MM.1S (cell line): ENCODE results near the gene NAA60.

Experiments
- DNase-seq: peaks from one replicate; pipeline ENCODE4 v3.0.0-alpha.2; 2015
- H2AFZ ChIP-seq: fragments of 300-600 bp; sonication (generic); 2 replicates; pipeline ENCODE4 v1.6.0; 2016; ENCODE audit warnings: antibody characterized with exemption, low read length
- H3F3A ChIP-seq: fragments of 300-600 bp; sonication (generic); 2 replicates; pipeline ENCODE4 v1.6.1; 2016; ENCODE audit warnings: mild to moderate bottlenecking, antibody characterized with exemption, low read length, moderate library complexity, mixed read lengths; ENCODE audit not compliant: insufficient read depth
- H3K27ac ChIP-seq: fragments of 300-600 bp; sonication (generic); 2 replicates; pipeline ENCODE4 v1.5.1; 2016; ENCODE audit warnings: mild to moderate bottlenecking, low read length
- H3K27me3 ChIP-seq: fragments of 300-600 bp; sonication (generic); replicated peaks from 2 replicates; pipeline ENCODE4 v1.6.0; 2016; ENCODE audit warnings: low read length; ENCODE audit not compliant: insufficient read depth
- H3K36me3 ChIP-seq: fragments of 300-600 bp; sonication (generic); replicated peaks from 2 replicates; pipeline ENCODE4 v1.6.1; 2016; ENCODE audit warnings: mild to moderate bottlenecking, low read length, mixed read lengths; ENCODE audit not compliant: insufficient read depth
- H3K4me1 ChIP-seq: fragments of 300-600 bp; sonication (generic); 2 replicates; pipeline ENCODE4 v1.6.1; 2016; ENCODE audit warnings: low read length, mixed read lengths
- H3K4me2 ChIP-seq: fragments of 300-600 bp; sonication (generic); 2 replicates; pipeline ENCODE4 v1.6.0; 2016; ENCODE audit warnings: low read depth, low read length
- H3K4me3 ChIP-seq: fragments of 300-600 bp; sonication (generic); 2 replicates; pipeline ENCODE4 v1.5.1; 2016; ENCODE audit warnings: low read length, mixed read lengths
- H3K79me2 ChIP-seq: fragments of 300-600 bp; sonication (generic); 2 replicates; pipeline ENCODE4 v1.6.1; 2016; ENCODE audit warnings: mixed run types, low read length, mixed read lengths
- H3K9ac ChIP-seq: fragments of 300-600 bp; sonication (generic); 2 replicates; pipeline ENCODE4 v1.6.1; 2016; ENCODE audit warnings: low read length, mixed read lengths
- H3K9me2 ChIP-seq: fragments of 300-600 bp; sonication (generic); replicated peaks from 2 replicates; pipeline ENCODE4 v1.6.1; 2016; ENCODE audit warnings: mild to moderate bottlenecking, low read length, mixed read lengths; ENCODE audit not compliant: insufficient read depth
- H3K9me3 ChIP-seq: fragments of 300-600 bp; sonication (generic); replicated peaks from 2 replicates; pipeline ENCODE4 v1.6.1; 2016; ENCODE audit warnings: mild to moderate bottlenecking, low read length, mixed read lengths; ENCODE audit not compliant: insufficient read depth
- H4K20me1 ChIP-seq: fragments of 300-600 bp; sonication (generic); 2 replicates; pipeline ENCODE4 v1.6.1; 2016; ENCODE audit warnings: mild to moderate bottlenecking, low read length, moderate library complexity, mixed read lengths; ENCODE audit not compliant: insufficient read depth
- EZH2 ChIP-seq: fragments of 300-600 bp; sonication (generic); optimal IDR thresholded peaks from 2 replicates; pipeline ENCODE3; 2017; ENCODE audit warnings: low read depth, mild to moderate bottlenecking, antibody characterized with exemption, low read length, mixed read lengths
- EZH2phosphoT487 ChIP-seq: fragments of 300-600 bp; sonication (generic); IDR thresholded peaks from 2 replicates; pipeline ENCODE4 v1.6.1; 2018; ENCODE audit warnings: antibody characterized with exemption, low read length
- TF ChIP-seq, protein P1 (sequence below): fragments of 300-600 bp; sonication (generic); IDR thresholded peaks from 2 replicates; pipeline ENCODE4 v1.5.1; 2016; ENCODE audit warnings: antibody characterized with exemption, low read length, mixed read lengths

NAA60 gene

DNA sequence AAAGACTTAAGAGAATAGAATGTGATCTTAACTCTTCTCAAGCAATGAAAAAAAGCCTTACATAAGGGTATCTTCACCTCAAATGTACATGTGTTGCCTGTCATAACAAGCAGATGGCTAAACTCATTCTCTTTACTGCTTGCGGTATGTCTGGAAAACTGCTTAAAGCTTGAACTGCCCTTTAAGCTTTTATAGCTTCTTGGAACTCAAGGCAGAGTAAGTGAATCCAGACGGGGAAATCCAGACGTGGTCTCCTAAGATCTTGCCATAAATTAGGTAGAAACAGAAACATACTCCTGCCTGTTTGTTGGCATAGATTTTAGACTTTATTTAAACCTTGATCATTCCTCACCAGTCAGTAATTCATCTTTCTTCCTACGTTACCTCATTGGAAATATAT lies 76.9 kb downstream of the NAA60 start:
- Histone ChIP-seq H3K9ac (no peak overlapping the region), H3K27ac (no peak overlapping the region), H3K4me2 (no peak overlapping the region), H3F3A (no peaks in the 10 kb centered on the region), H3K9me3 (no peaks in the 10 kb centered on the region), H3K27me3 (no peaks in the 10 kb centered on the region), H2AFZ (no peak overlapping the region), H3K79me2 (no peaks in the 10 kb centered on the region), H3K4me1 (no peaks in the 10 kb centered on the region), H4K20me1 (no peaks in the 10 kb centered on the region), H3K36me3 (no peaks in the 10 kb centered on the region), H3K4me3 (no peak overlapping the region), H3K9me2 (no peaks in the 10 kb centered on the region)
- TF ChIP-seq, protein P1, sequence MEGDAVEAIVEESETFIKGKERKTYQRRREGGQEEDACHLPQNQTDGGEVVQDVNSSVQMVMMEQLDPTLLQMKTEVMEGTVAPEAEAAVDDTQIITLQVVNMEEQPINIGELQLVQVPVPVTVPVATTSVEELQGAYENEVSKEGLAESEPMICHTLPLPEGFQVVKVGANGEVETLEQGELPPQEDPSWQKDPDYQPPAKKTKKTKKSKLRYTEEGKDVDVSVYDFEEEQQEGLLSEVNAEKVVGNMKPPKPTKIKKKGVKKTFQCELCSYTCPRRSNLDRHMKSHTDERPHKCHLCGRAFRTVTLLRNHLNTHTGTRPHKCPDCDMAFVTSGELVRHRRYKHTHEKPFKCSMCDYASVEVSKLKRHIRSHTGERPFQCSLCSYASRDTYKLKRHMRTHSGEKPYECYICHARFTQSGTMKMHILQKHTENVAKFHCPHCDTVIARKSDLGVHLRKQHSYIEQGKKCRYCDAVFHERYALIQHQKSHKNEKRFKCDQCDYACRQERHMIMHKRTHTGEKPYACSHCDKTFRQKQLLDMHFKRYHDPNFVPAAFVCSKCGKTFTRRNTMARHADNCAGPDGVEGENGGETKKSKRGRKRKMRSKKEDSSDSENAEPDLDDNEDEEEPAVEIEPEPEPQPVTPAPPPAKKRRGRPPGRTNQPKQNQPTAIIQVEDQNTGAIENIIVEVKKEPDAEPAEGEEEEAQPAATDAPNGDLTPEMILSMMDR: no peak
- no peak for TF ChIP-seq EZH2phosphoT487
- no peak for TF ChIP-seq EZH2
- DNase-seq: no peak

DNA sequence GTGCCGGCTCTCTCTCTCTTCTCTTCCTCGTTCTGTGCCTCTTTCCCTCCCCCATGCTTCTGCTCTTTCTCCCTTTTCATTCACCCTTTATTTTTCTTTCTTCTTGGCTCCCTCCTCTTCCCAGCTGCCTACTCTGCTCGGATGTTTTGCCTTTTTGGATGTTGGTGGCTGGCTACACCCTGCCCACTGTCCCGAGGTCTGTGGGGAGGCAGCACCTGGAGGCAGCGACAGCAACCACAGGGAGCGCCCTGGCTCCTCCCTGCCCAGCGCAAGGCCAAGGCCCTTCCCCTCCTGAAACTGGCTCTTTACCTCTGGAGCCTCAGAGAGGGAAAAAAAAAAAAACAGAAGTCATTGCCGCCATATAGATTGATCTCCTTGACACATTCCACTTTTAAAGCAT lies 77.4 kb downstream of the NAA60 start:
- H3K27me3 ChIP-seq: no peaks in the 10 kb centered on the region
- no peaks in the 10 kb centered on the region for H3K4me1 ChIP-seq
- no peaks in the 10 kb centered on the region for H4K20me1 ChIP-seq
- H3K9me2 ChIP-seq: no peaks in the 10 kb centered on the region
- H2AFZ ChIP-seq: no peak overlapping the region
- no peak overlapping the region for H3K27ac ChIP-seq
- no peaks in the 10 kb centered on the region for H3K36me3 ChIP-seq
- no peak overlapping the region for H3K9ac ChIP-seq
- no peaks in the 10 kb centered on the region for H3K79me2 ChIP-seq
- TF ChIP-seq EZH2: no peak
- TF ChIP-seq EZH2phosphoT487: no peak
- TF ChIP-seq, protein P1: no peak
- H3K9me3 ChIP-seq: no peaks in the 10 kb centered on the region
- DNase-seq: no peak
- no peaks in the 10 kb centered on the region for H3F3A ChIP-seq
- H3K4me3 ChIP-seq: no peak overlapping the region
- no peak overlapping the region for H3K4me2 ChIP-seq

DNA sequence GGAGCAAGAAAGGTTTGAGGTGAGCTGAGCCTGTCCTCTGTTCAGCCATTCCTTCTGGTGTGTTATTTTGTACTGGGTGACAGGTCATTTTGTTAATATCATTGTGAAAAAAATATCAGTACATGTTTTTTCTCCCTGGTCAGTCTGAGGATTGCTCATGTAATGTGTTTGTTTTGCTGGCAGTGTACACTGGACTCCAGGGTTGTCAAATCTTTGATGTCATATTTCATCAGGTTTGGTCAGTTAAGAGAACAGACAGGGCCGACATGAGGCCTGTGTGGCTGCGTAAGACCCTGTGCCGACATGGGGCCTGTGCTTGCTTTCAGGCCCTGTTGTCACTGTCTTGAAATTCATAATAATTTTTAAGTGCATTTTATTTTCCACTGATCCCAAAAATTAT lies 79.8 kb downstream of the NAA60 start:
- Histone ChIP-seq H3K9ac (no peak overlapping the region), H3K79me2 (no peaks in the 10 kb centered on the region), H3F3A (no peaks in the 10 kb centered on the region), H3K9me3 (no peaks in the 10 kb centered on the region), H3K4me1 (no peaks in the 10 kb centered on the region), H3K9me2 (no peaks in the 10 kb centered on the region), H3K4me3 (no peak overlapping the region), H2AFZ (no peak overlapping the region), H3K27ac (no peak overlapping the region), H3K36me3 (no peaks in the 10 kb centered on the region), H3K27me3 (no peaks in the 10 kb centered on the region), H3K4me2 (no peak overlapping the region), H4K20me1 (no peaks in the 10 kb centered on the region)
- no peak for DNase-seq
- TF ChIP-seq EZH2phosphoT487: no peak
- no peak for TF ChIP-seq EZH2
- TF ChIP-seq, protein P1: no peak

DNA sequence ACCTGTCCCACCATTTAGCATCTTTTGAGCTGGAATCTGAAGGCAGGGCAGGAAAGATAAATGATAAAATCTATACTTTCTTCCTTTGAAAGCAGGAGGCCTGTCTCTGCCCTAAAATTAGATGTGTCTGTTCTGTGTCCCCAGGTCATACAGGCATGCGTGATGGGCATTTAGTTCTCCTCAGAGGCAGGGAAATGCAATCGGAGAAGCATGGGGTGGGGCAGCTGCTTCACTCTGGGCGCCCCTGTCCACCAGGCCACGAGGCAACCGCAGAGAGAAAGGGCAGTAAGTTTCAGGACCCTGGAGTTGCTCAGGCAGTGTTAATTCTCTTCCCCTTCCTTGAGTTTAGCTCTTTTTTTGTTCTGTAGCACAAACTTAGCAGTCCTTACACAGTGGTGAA lies 82.5 kb downstream of the NAA60 start:
- Histone ChIP-seq H3F3A (no peaks in the 10 kb centered on the region), H3K9me3 (no peaks in the 10 kb centered on the region), H3K4me1 (no peaks in the 10 kb centered on the region), H3K27ac (no peak overlapping the region), H4K20me1 (no peaks in the 10 kb centered on the region), H3K27me3 (no peaks in the 10 kb centered on the region), H3K9ac (no peak overlapping the region), H3K9me2 (no peaks in the 10 kb centered on the region), H2AFZ (no peak overlapping the region), H3K4me3 (no peak overlapping the region), H3K36me3 (no peaks in the 10 kb centered on the region), H3K4me2 (no peak overlapping the region), H3K79me2 (no peaks in the 10 kb centered on the region)
- no peak for DNase-seq
- TF ChIP-seq EZH2 (no peak), EZH2phosphoT487 (no peak)
- TF ChIP-seq, protein P1: no peak
